NCI-H345 (cell line): ENCODE results near the gene OPRL1.
"Not testable (repeated sequence)": the region's sequence is repeated elsewhere in the genome, so short reads cannot be mapped to it uniquely, and the experiment has no call there.

ENCODE experiments used
- DNase-seq: peaks from one replicate; lab custom pipeline; 2025; lab: John Stamatoyannopoulos, UW

OPRL1 gene

GRCh38 chr20:64086801-64087200 lies 6.9 kb downstream of the OPRL1 start:
- no peak for DNase-seq

GRCh38 chr20:64087226-64087825 lies 7.4 kb downstream of the OPRL1 start:
- not testable (repeated sequence) for DNase-seq

- DNase-seq: not testable (repeated sequence)
Observed at GRCh38 chr20:64088586-64088985, 8.7 kb downstream of the OPRL1 start.

- peak; percentile 51 for DNase-seq
Observed at GRCh38 chr20:64090165-64090564, 10.3 kb downstream of the OPRL1 start.

- no peak for DNase-seq
Observed at GRCh38 chr20:64091340-64091739, 11.5 kb downstream of the OPRL1 start.

GRCh38 chr20:64091770-64092169 lies 11.9 kb downstream of the OPRL1 start:
- peak; percentile 49 for DNase-seq

GRCh38 chr20:64092258-64093012 lies 12.6 kb downstream of the OPRL1 start:
- no peak for DNase-seq

GRCh38 chr20:64093013-64093503 lies 13.2 kb downstream of the OPRL1 start:
- DNase-seq: no peak

GRCh38 chr20:64095455-64095854 lies 15.6 kb downstream of the OPRL1 start:
- no peak for DNase-seq

- no peak for DNase-seq
Observed at GRCh38 chr20:64095927-64096326, 16.0 kb downstream of the OPRL1 start.

- no peak for DNase-seq
Observed at GRCh38 chr20:64096535-64096934, 16.7 kb downstream of the OPRL1 start.

GRCh38 chr20:64098471-64099013 lies 18.7 kb downstream of the OPRL1 start:
- DNase-seq: no peak

- peak; percentile 72 for DNase-seq
Observed at GRCh38 chr20:64099086-64099786, 19.4 kb downstream of the OPRL1 start.

GRCh38 chr20:64099880-64100565 lies 20.1 kb downstream of the OPRL1 start:
- DNase-seq: no peak

- no peak for DNase-seq
Observed at GRCh38 chr20:64100566-64100888, 20.6 kb downstream of the OPRL1 start.

GRCh38 chr20:64100946-64101688 lies 21.2 kb downstream of the OPRL1 start:
- DNase-seq: no peak

GRCh38 chr20:64101731-64102621 lies 22.1 kb downstream of the OPRL1 start:
- DNase-seq: peak; percentile 67

- peak; percentile 77 for DNase-seq
Observed at GRCh38 chr20:64102647-64103354, 22.9 kb downstream of the OPRL1 start.

- no peak for DNase-seq
Observed at GRCh38 chr20:64103871-64104666, 24.2 kb downstream of the OPRL1 start.
